HG02571 (cell line): Measurements from ENCODE around the gene ZDHHC19.
"Not testable (repeated sequence)": the region's sequence is repeated elsewhere in the genome, so short reads cannot be mapped to it uniquely, and the experiment has no call there.

Source experiments
- ATAC-seq: cut with Tn5 transposase; IDR thresholded peaks from one replicate; pipeline ENCODE4 v1.9.1; 2021; ENCODE audit warnings: mild to moderate bottlenecking, moderate library complexity; ENCODE audit not compliant: unreplicated experiment

Gene ZDHHC19

DNA sequence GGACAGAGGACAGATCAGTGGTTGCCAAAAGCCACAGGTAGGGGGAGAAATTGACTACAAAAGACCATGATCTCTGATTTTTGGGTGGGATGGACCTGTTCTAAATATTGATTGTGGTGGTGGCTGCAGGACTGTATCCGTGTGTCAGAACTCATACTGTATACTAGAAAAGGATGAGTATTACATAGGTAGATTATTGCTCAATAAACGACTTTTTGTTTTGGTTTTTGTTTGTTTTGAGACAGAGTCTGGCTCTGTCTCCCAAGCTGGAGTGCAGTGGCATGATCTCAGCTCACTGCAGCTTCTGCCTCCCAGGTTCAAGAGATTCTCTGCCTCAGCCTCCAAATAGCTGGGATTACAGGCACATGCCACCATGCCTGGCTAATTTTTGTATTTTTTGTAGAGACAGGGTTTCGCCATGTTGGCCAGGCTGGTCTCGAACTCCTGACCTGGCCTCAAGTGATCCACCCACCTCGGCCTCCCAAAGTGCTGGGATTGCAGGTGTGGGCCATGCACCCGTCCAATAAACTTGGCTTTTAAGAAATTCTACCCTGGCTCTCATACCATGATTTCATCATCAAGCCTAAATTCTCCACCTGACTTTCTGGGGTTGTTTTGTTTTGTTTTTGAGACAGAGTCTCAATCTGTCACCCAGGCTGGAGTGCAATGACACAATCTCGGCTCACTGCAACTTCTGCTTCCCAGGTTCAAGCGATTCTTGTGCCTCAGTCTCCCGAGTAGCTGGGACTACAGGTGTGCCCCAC lies 5.6 kb downstream of the ZDHHC19 start:
- not testable (repeated sequence) for ATAC-seq

DNA sequence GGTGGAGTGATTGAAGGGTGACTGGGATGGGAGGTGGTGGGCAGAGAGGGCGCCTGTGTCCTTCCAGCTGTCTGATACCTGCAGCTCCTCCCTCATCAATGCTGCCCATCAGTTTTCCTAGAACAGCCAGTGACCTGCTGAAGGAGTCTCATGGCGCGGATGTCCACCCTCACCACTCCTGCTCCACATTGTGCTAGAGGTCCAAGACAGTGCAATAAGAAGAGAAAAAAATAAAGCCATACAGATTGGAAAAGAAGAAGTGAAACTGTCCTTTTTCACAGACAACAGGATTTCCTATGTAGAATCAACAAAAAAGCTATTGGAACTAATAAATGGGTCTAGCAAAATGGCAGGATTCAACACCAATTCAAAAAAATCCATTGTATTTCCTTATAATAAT lies 7.4 kb downstream of the ZDHHC19 start:
- ATAC-seq = no peak

- ATAC-seq = no peak
Observed at GRCh38 chr3:196202516-196202970, 8.7 kb downstream of the ZDHHC19 start.

- no peak for ATAC-seq
Observed at GRCh38 chr3:196198771-196199753, 12.1 kb downstream of the ZDHHC19 start.

- no peak for ATAC-seq
Observed at GRCh38 chr3:196198081-196198675, 13.0 kb downstream of the ZDHHC19 start.

DNA sequence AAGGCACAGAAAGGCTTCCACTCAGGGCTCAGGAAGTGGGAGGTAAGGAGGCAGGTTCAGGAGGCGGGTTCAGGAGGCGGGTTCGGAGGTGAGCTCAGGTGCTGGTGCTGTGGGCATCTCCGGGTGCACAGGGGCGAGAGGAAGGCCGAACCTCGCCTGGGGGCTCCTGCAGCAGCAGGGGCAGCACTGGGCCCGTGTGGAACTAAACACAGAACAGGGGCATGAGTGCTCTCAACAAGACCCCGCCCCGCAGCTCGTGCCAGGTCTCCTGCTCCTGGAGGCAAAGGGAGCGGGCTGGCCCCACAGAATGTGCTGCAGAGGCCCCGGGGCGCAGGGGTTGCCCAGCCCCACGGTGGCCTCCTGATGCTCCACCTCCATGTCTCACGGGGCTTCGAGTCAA lies 13.7 kb downstream of the ZDHHC19 start:
- no peak for ATAC-seq

DNA sequence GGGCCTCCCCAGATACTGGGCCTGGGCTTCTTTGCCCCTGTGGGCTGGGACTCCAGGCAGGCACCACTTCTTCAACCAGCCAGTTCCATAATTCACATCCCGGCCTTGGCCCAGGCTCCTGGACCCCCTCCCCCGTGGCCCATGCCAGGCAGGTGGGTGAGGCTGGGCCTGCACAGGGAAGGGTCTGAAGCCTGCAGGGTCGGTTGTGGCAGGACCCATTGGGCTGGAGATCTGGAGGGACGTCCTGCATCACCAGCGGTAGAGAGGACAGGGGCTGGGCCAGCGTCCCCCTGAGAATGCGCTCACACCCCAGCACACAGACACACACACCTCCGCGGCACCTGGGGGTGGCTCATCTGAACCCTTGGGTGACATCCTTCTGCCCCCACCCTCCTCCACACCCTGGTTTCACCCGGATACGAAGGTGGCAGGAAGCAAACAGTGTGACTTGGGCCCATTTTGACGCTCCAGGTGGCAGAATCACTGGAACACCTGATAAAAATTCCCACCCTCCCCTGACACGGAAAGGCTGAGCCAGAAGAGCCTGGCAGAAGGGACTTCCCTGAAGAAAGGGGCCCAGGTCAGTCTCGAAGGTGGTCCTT lies 15.4 kb downstream of the ZDHHC19 start:
- ATAC-seq = no peak

DNA sequence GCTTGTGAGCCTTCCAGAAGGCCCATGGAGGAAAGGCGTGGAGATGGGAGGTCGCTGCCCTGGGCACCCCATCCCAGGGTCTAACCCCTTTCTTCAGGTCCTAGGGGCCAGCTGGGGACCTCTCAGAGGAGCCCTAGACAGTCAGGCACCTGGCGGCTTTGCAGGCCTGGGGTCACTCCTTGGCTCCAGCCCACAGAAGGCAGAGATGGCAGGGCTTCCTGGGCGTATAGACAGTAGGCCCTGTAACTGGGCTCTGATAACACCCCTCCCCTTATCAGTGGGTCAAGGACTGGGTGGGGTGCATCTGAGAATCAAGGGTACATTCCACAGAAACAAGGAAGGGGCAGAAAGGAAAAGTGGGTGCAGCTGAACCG lies 16.7 kb downstream of the ZDHHC19 start:
- ATAC-seq = no peak

DNA sequence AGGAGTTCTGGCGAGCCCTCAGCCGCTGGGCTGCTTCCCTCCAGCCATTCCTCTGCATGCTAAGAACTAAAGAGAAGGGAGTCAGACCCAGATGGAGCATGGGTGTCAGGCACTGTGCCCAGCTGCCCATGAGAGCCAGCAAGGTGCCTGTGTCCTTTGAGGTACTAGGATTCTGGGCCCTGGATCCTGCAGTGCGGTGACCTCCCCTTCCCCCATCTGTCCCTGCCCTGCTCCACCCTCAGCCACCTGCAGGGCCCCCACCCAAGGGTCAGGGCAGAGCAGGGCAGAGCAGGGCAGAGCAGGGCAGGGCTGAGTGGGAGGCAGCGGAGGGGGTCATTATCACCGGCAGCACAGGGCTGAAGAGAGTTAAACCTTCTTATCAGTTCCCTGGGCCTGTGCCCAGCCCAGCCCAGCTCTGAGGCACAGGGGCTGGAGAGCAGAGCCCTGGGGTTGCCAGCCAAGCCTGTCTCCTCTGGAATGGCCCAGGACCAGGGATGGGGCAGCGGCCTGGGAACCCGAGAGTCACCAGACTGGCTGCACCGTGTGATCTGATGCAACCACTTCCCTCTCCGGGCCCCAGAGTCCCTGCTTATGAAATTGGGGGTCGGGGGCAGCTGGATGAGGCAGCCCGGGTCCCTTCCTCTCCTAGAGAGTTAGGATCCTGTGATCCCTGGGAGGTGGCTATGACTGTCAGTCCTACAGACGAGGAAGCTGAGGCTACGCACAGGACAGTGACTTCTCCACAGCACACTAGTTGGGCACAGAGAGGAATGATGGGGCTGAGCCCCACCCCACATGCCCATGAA lies 17.3 kb downstream of the ZDHHC19 start:
- no peak for ATAC-seq

GRCh38 chr3:196193133-196193735 lies 18.0 kb downstream of the ZDHHC19 start:
- ATAC-seq = no peak

- ATAC-seq = peak; percentile 19
Observed at GRCh38 chr3:196192524-196193051, 18.6 kb downstream of the ZDHHC19 start.

GRCh38 chr3:196192036-196192523 lies 19.1 kb downstream of the ZDHHC19 start:
- peak; percentile 30 for ATAC-seq

- no peak for ATAC-seq
Observed at GRCh38 chr3:196189566-196190347, 21.4 kb downstream of the ZDHHC19 start.

DNA sequence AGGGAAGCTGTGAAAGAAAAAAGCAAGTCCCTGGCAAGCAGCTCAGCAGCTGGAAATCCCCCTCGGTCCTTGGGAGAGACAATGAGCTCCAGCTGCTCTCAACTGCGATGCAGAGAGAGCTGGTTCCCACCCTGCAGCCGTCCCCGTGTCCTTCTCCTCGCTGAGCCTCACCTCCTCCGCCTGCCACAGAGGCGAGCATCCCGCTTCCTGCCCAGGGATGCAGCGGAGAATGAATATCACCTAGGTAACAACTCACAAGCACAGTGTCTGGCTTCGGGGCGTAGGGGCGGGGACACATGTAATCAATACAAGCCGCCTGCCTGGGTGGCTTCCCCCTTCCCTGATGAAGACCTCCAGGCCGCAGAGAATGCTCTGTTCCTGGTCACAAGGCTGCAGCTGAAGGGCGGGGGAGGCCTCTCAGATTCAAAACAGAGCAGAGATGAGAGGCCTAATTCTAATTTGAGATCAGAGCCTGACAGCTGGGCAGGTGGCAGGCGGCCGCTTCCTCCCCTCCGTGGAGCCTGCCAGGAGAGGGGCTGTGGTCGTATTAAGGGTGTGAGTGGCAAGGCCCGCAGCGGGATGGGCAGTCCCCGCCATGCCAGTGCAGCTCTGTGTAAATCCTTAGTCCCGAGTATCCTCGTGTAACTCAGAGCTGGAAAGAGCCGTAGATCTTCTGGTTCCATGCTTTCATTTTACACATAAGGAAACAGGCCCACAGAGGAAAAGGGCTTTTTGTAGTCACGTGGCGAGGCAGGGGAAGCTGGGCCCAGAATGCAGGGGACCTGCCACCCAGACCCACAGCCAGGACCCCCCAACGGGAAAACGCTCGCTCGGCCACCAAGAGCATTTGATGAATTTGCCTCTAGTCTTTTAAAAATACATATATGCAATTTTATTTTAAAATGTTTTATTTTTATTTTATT lies 24.3 kb downstream of the ZDHHC19 start:
- peak; percentile 48 for ATAC-seq

GRCh38 chr3:196184881-196185280 lies 26.3 kb downstream of the ZDHHC19 start:
- ATAC-seq = no peak

GRCh38 chr3:196184169-196184432 lies 27.1 kb downstream of the ZDHHC19 start:
- ATAC-seq = not testable (repeated sequence)

DNA sequence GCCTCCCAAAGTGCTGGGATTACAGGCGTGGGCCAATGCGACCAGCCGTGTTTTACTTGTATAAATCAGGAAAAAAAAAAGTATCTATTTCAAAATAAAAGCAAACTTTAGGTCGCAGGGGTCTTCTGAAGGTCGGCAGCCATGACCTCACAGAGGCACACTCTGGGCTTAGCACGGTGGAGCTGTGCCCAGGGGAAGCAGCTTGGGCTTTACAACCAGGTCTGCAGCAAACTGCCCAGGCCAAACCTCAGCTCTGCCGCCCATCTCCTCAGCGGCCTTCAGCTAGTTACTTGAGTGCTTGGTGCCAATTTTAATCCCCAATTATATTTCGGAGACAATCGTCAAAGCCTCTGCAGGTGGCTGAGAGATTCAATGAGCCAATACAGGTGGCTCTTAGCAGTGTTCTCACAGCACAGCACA lies 30.1 kb downstream of the ZDHHC19 start:
- ATAC-seq = no peak

DNA sequence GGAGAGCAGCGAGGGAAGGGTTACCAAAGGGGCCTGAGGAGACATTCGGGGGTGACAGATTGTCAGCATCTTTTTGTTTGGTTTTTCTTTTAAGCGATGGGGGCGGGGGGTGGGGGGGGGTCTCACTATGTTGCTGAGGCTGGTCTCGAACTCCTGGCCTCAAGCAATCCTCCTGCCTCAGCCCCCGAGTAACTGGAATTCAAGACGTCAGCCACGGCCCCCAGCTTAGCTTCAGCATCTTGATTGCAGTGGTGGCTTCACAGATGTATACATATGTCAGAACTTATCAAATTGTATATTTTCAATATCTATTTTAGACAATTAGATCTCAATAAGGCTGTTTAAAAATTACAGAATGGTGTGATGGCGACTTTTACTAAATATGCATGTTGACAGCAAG lies 30.9 kb downstream of the ZDHHC19 start:
- no peak for ATAC-seq
